ENCODE measurements around the gene ZNF609.

The ZNF609 gene

DNA sequence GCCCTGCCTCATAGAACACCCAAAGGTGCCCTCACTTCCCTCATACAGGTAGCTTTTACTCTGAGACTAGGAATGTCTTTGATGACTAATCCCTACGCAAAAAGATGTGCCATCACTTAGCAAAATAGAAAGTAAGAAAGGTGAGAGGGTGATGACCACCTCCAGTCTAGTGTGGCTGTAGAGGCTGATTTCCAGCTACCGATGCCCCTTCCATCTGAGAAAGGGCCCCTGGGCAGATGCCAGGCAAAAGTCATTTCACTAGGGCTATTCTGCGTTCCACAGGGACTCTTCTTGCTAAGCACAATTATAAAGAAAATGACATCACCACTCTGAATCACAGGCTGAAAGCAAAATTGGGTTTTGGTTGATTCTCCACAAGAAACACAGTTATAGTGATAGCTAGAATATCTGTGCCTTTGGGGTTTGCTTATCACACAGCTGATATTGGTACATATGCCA lies 237.6 kb downstream of the ZNF609 start:
- TF ChIP-seq FOXP2 (optimal IDR thresholded peaks at IDR 0.05; ENCODE audit: control extremely low read depth, extremely low read length, insufficient read depth) (no peak), EZH2 (IDR thresholded peaks at IDR 0.05) (no peak), POLR2AphosphoS5 (IDR thresholded peaks at IDR 0.05; ENCODE audit: borderline replicate concordance, low read depth, low read length) (no peak)
- no peak overlapping the region for H3K4me3 ChIP-seq
- no peak for DNase-seq (ENCODE audit: low read depth, low spot score)

DNA sequence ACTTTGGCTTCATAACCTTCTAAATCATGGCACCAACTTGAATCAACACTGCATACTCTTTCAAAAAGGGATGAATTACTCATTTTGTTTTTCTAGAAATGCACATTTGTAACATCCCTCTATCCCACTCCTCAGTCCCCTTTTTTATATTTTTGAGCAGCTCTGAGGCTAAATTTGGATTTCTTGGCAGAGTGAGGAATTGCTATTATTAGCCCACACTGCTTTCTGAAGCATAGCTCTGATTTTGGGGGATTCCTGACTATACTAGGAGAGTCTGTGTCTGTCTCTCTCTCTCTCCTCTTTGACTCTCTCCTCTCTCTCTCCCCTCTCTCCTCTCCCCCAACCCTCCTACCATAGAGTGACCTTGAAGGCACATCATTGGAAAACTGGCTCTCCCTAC lies 238.4 kb downstream of the ZNF609 start:
- no peak overlapping the region for H3K9ac ChIP-seq (ENCODE audit: insufficient read length)
- no peak overlapping the region for H3K4me3 ChIP-seq
- peaks cover 7% of the 10 kb centered on the region for H3K36me3 ChIP-seq (ENCODE audit: insufficient read depth, low read length)
- DNase-seq (ENCODE audit: low read depth, low spot score), result no peak
- no peaks in the 10 kb centered on the region for H3K9me3 ChIP-seq (ENCODE audit: low read depth, low read length)
- H3K27ac ChIP-seq, result no peak overlapping the region
- TF ChIP-seq POLR2AphosphoS5 (IDR thresholded peaks at IDR 0.05; ENCODE audit: borderline replicate concordance, low read depth, low read length) (no peak), FOXP2 (optimal IDR thresholded peaks at IDR 0.05; ENCODE audit: control extremely low read depth, extremely low read length, insufficient read depth) (no peak), EZH2 (IDR thresholded peaks at IDR 0.05) (no peak)

More for the DNA sequence above, 237.6 kb downstream of the ZNF609 start:
- Histone ChIP-seq H3K9ac (ENCODE audit: insufficient read length) (no peak overlapping the region), H3K27ac (no peak overlapping the region), H3K9me3 (ENCODE audit: low read depth, low read length) (no peaks in the 10 kb centered on the region), H3K36me3 (ENCODE audit: insufficient read depth, low read length) (peaks cover 9% of the 10 kb centered on the region)

DNA sequence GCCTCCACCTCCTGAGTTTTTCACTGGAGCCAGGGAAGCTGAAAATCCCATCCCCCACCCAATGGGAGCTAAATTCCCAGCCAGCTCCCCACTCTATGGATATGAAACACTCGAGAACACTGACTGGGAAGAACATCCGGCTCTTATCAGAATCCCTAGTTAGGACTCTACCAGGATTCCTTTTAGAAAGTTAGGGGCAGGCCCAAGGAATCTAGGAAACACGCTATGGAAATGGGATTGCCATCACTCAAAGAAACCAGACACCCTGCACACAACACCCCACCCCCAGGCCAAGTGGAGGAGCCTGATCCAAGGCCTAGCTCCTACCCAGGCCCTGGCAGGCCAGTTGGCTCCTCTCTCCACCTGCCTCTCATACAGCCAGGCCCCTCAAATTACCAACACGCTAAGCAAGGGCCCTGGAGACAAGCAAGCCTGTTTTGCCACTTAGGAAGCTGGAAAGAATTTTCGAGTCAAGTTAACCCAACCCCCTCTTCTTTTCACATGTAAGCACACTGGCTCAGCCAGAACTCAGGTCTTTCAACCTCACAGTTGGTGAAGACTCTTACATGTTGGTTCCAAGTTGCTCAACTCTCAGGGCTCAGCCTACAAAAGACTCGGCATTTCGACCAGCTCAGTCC lies 239.5 kb downstream of the ZNF609 start:
- no peak for DNase-seq (ENCODE audit: low read depth, low spot score)
- Histone ChIP-seq H3K36me3 (ENCODE audit: insufficient read depth, low read length) (peaks cover 6% of the 10 kb centered on the region), H3K4me3 (no peak overlapping the region), H3K9me3 (ENCODE audit: low read depth, low read length) (no peaks in the 10 kb centered on the region), H3K27ac (no peak overlapping the region), H3K9ac (ENCODE audit: insufficient read length) (no peak overlapping the region)
- TF ChIP-seq EZH2 (IDR thresholded peaks at IDR 0.05) (no peak), POLR2AphosphoS5 (IDR thresholded peaks at IDR 0.05; ENCODE audit: borderline replicate concordance, low read depth, low read length) (no peak), FOXP2 (optimal IDR thresholded peaks at IDR 0.05; ENCODE audit: control extremely low read depth, extremely low read length, insufficient read depth) (no peak)

DNA sequence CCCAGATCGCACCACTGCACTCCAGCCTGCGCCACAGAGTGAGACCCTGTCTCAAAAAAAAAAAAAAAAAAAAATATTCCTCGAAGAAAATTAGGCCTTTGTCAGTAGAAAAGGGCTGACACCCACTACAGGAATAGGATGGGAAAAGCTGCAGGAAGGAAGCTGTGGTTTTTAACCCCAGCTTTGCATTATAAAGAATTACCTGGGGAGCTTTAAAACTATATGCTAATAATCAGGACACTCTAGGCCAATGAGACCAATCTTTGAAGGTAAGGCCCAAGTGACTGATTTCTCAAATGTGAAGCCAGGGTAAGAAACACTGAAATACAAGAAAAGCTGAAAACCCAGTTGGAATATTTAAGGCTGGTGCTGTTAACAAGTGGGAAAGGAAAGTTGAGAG lies 240.7 kb downstream of the ZNF609 start:
- no peak for DNase-seq (ENCODE audit: low read depth, low spot score)
- TF ChIP-seq POLR2AphosphoS5 (IDR thresholded peaks at IDR 0.05; ENCODE audit: borderline replicate concordance, low read depth, low read length), result no peak
- TF ChIP-seq FOXP2 (optimal IDR thresholded peaks at IDR 0.05; ENCODE audit: control extremely low read depth, extremely low read length, insufficient read depth), result no peak
- TF ChIP-seq EZH2 (IDR thresholded peaks at IDR 0.05), result no peak
- Histone ChIP-seq H3K36me3 (ENCODE audit: insufficient read depth, low read length) (no peaks in the 10 kb centered on the region), H3K9ac (ENCODE audit: insufficient read length) (peak overlapping the region; percentile 12), H3K4me3 (peak overlapping the region; percentile 82), H3K9me3 (ENCODE audit: low read depth, low read length) (no peaks in the 10 kb centered on the region), H3K27ac (no peak overlapping the region)

DNA sequence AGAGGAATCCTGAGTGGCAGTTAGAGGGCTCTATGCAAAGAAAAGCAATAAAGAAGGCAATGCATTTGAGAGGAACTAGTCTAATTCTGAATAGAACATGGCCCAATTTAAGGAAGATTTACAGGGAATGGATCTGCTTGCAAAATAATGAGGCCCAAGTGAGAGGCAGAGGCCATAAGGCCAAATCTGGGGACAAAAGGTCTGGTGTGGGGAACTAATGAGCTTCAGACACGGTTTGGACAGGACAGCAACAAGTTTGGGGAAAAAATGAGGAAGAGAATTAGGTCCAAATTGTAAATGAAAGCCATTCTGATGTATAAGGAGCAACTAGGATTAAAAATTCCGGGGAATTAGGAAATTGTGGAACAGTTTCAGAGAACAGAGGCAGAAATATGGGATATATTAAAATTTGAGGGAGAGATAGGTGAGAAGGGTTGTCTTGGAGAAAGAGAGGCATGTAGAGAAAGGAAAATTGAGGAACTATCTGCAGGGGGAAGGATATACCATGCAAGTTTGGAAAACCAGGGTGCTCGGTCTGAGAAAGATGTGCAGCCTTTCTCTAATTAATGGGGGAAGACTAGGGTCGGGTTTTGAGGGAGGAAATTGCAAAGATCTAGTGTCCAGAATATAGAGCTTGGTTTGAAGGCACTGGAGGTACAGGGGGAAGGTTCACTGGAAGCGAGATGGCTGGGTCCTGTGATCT lies 241.3 kb downstream of the ZNF609 start:
- Histone ChIP-seq H3K9ac (ENCODE audit: insufficient read length) (peak overlapping the region; percentile 12), H3K4me3 (peak overlapping the region; percentile 82), H3K36me3 (ENCODE audit: insufficient read depth, low read length) (no peaks in the 10 kb centered on the region), H3K9me3 (ENCODE audit: low read depth, low read length) (no peaks in the 10 kb centered on the region), H3K27ac (no peak overlapping the region)
- TF ChIP-seq EZH2 (IDR thresholded peaks at IDR 0.05) (no peak), POLR2AphosphoS5 (IDR thresholded peaks at IDR 0.05; ENCODE audit: borderline replicate concordance, low read depth, low read length) (no peak), FOXP2 (optimal IDR thresholded peaks at IDR 0.05; ENCODE audit: control extremely low read depth, extremely low read length, insufficient read depth) (no peak)
- no peak for DNase-seq (ENCODE audit: low read depth, low spot score)

DNA sequence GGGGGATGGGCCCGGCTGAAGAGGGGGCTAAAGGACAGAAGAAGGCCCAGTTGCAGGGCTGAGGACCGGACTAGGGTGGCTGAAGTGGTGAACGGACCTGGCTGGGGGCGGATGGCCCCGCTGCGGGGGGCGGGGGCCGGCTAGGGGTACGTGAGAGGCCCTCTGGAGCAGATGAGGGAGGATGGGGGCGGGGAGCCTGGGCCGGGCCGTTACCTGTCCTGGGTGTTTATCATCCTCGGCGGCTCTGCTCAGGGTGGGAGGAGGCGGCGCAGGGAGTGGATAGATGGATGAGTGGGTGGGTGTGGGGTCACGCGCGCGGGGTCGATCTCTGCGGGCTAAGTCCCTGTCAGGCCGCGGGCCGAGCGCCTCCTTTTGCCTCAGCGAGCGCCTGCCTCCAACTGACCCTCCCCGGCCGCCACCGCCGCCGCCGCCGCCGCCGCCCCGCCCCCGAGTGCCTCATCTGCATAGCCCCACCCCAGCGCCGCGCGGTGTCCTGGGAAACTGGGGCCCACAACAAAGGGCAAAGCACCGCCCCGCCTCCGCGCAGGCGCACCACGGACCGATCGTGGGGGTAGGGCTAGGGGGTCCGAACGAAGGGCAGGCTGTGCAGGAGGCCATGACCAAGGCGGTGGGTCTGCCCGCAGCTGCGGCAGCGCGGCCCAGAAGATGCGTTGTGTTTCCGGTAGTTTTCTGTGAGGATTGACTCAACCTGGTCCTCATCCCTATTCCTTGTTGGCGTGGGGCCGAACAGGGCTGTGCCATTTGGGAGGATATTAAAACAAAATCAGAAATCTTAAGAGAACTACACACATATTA lies 242.6 kb downstream of the ZNF609 start:
- Histone ChIP-seq H3K9ac (ENCODE audit: insufficient read length) (peak overlapping the region; percentile 85), H3K9me3 (ENCODE audit: low read depth, low read length) (no peaks in the 10 kb centered on the region), H3K4me3 (peak overlapping the region; percentile 82), H3K27ac (peak overlapping the region; percentile 52; the same call in 1 of the 2 replicates), H3K36me3 (ENCODE audit: insufficient read depth, low read length) (no peaks in the 10 kb centered on the region)
- DNase-seq (ENCODE audit: low read depth, low spot score), result no peak
- TF ChIP-seq EZH2 (IDR thresholded peaks at IDR 0.05) (no peak), FOXP2 (optimal IDR thresholded peaks at IDR 0.05; ENCODE audit: control extremely low read depth, extremely low read length, insufficient read depth) (peak; percentile 61), POLR2AphosphoS5 (IDR thresholded peaks at IDR 0.05; ENCODE audit: borderline replicate concordance, low read depth, low read length) (peak; percentile 98)

DNA sequence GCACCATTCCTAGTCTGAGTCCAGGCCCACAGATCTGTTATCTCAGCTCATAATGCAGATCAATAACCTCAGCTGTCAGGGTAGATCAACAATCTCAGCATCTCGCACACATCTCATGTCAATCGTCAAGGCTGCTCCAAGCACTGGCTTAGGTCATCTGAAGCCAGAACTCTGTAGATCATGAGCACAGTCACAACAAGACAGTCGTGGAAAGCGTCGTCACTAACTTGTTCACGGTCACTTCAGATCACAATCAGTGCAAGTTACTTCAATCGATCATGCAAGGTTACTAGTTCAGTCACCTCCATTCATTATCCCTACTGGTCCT lies 243.2 kb downstream of the ZNF609 start:
- H3K36me3 ChIP-seq (ENCODE audit: insufficient read depth, low read length), result no peaks in the 10 kb centered on the region
- DNase-seq (ENCODE audit: low read depth, low spot score), result no peak
- peak overlapping the region; percentile 52; the same call in 1 of the 2 replicates for H3K27ac ChIP-seq

DNA sequence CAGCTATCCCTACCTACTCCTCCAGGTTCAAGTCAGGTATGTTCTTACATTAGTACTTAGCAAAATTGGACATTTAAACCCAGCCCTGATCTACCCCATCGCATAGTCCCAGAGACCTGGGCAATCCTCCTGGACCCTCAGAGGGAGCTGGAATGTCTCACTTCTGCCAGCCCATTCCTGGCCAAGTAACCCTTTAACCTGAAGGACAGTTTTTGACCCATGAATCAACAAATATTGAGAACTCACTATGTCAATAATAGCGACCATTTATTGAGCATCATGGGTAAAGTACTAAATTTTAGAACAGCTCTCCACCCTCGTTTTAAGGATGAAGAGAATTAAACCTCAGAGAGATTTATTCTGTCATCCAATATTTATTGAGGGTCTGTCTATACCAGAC lies 244.6 kb downstream of the ZNF609 start:
- H3K36me3 ChIP-seq (ENCODE audit: insufficient read depth, low read length), result no peaks in the 10 kb centered on the region
- no peaks in the 10 kb centered on the region for H3K9me3 ChIP-seq (ENCODE audit: low read depth, low read length)
- TF ChIP-seq FOXP2 (optimal IDR thresholded peaks at IDR 0.05; ENCODE audit: control extremely low read depth, extremely low read length, insufficient read depth) (no peak), POLR2AphosphoS5 (IDR thresholded peaks at IDR 0.05; ENCODE audit: borderline replicate concordance, low read depth, low read length) (no peak), EZH2 (IDR thresholded peaks at IDR 0.05) (no peak)
- H3K27ac ChIP-seq, result no peak overlapping the region
- DNase-seq (ENCODE audit: low read depth, low spot score), result no peak
- no peak overlapping the region for H3K4me3 ChIP-seq
- H3K9ac ChIP-seq (ENCODE audit: insufficient read length), result no peak overlapping the region

More for the DNA sequence above, 243.2 kb downstream of the ZNF609 start:
- no peaks in the 10 kb centered on the region for H3K9me3 ChIP-seq (ENCODE audit: low read depth, low read length)
- peak overlapping the region; percentile 75 for H3K9ac ChIP-seq (ENCODE audit: insufficient read length)
- H3K4me3 ChIP-seq, result peak overlapping the region; percentile 82
- no peak for TF ChIP-seq EZH2 (IDR thresholded peaks at IDR 0.05)
- no peak for TF ChIP-seq FOXP2 (optimal IDR thresholded peaks at IDR 0.05; ENCODE audit: control extremely low read depth, extremely low read length, insufficient read depth)
- TF ChIP-seq POLR2AphosphoS5 (IDR thresholded peaks at IDR 0.05; ENCODE audit: borderline replicate concordance, low read depth, low read length), result no peak

Data from SK-N-MC (cell line).